ENCODE results near the gene MBNL1. TPM values are rescaled to one million over a fixed set of nuclear protein-coding genes. Genes with fewer than 3 reads are reported as not detected.

The MBNL1 gene
- total and polyA plus RNA-seq, 2 donors (not counting 3 experiments of a cell fraction or from before 2014, with no cell fraction given) = 179 to 362 TPM

DNA sequence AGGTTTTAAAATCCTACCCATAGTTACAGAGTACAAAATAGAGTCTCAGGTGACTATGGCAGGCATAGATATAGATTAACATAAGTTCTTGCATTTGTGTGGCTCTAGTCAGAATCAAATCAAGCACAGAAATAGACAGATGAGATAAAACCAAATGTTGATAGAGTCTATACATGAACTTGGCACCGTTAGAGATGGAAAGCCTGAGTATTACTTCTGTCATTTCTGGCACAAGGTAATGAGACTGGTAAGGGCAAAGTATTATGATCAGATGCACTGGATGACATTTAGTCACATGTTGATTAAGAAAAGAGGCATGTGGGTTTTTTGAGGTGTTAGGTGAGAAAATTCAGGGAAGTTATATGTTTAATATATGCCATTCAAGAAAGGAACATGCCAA, 219.7 kb downstream of the MBNL1 start:
- Histone ChIP-seq H3K9me1 (replicated peaks; ENCODE audit: control insufficient read depth, extremely low read depth, insufficient read depth, low read length) (no peaks in the 10 kb centered on the region), H3K4me2 (ENCODE audit: insufficient read depth, low read length) (no peak overlapping the region), H3K36me3 (ENCODE audit: control insufficient read depth in 2 of 2, extremely low read depth in 1 of 2, insufficient read depth in 2 of 2, low read length in 2 of 2) (no peaks in the 10 kb centered on the region), H3K27ac (ENCODE audit: insufficient read depth, low read depth, low read length) (no peak overlapping the region), H3K4me1 (ENCODE audit: control insufficient read depth, extremely low read depth, insufficient read depth, low read length) (no peaks in the 10 kb centered on the region), H3K79me2 (ENCODE audit: control insufficient read depth, insufficient read depth, low read length) (no peaks in the 10 kb centered on the region), H3K9ac (replicated peaks; ENCODE audit: extremely low read depth, insufficient read depth, low read length) (no peak overlapping the region), H3K4me3 (replicated peaks in 1 of 3; ENCODE audit: insufficient read depth in 1 of 3, low read depth in 1 of 3, low read length in 3 of 3) (no peak overlapping the region), H3K27me3 (ENCODE audit: control insufficient read depth in 2 of 2, insufficient read depth in 2 of 2, low read length in 2 of 2) (no peaks in the 10 kb centered on the region), H2AFZ (ENCODE audit: low read depth, low read length) (no peak overlapping the region), H3K9me3 (replicated peaks; ENCODE audit: control insufficient read depth, insufficient read depth, low read length) (no peaks in the 10 kb centered on the region), H4K20me1 (replicated peaks; ENCODE audit: control insufficient read depth, extremely low read depth, insufficient read depth, low read length) (no peaks in the 10 kb centered on the region)
- POLR2A ChIA-PET = no interaction called here
- CTCF ChIA-PET = interaction anchor here (0.6 kb wide), 1 partner anchor 86 kb away, joined by 3 read pairs; no protein-coding TSS in a partner anchor
- FAIRE-seq (no peak), DNase-seq (ENCODE audit: low read depth, low spot score) (no peak)
- dilution Hi-C loops (cut with MboI; ENCODE audit: extremely low pct_ligation_motif_present, low sequenced_read_pairs) (no loop called here), intact Hi-C loops (cut with micrococcal nuclease) (no loop called here)
- no TSS peak for BruUV-seq (replicated peaks)
- TF ChIP-seq FOS (IDR thresholded peaks at IDR 0.05; ENCODE audit: borderline replicate concordance, insufficient read depth, low read length) (no peak), GATA2 (IDR thresholded peaks at IDR 0.05; ENCODE audit: insufficient read depth, insufficient read length, low read depth, low read length) (no peak), EZH2 (IDR thresholded peaks at IDR 0.05; ENCODE audit: borderline replicate concordance, low read depth, low read length, severe bottlenecking) (no peak), POLR2A (IDR thresholded peaks at IDR 0.05; ENCODE audit: low read depth, low read length) (no peak), JUN (IDR thresholded peaks at IDR 0.05; ENCODE audit: borderline replicate concordance, insufficient read depth, insufficient read length, low read depth) (no peak), POLR2AphosphoS5 (IDR thresholded peaks at IDR 0.05; ENCODE audit: insufficient read depth, low read depth, low read length) (no peak), MYC (IDR thresholded peaks at IDR 0.05; ENCODE audit: low read depth, low read length) (no peak)
- TF ChIP-seq, protein P1, sequence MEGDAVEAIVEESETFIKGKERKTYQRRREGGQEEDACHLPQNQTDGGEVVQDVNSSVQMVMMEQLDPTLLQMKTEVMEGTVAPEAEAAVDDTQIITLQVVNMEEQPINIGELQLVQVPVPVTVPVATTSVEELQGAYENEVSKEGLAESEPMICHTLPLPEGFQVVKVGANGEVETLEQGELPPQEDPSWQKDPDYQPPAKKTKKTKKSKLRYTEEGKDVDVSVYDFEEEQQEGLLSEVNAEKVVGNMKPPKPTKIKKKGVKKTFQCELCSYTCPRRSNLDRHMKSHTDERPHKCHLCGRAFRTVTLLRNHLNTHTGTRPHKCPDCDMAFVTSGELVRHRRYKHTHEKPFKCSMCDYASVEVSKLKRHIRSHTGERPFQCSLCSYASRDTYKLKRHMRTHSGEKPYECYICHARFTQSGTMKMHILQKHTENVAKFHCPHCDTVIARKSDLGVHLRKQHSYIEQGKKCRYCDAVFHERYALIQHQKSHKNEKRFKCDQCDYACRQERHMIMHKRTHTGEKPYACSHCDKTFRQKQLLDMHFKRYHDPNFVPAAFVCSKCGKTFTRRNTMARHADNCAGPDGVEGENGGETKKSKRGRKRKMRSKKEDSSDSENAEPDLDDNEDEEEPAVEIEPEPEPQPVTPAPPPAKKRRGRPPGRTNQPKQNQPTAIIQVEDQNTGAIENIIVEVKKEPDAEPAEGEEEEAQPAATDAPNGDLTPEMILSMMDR (IDR thresholded peaks at IDR 0.05; ENCODE audit: extremely low read depth in 1 of 2, insufficient read depth in 1 of 2, low read depth in 1 of 2, low read length in 2 of 2) = no peak
- TF ChIP-seq, protein P2, sequence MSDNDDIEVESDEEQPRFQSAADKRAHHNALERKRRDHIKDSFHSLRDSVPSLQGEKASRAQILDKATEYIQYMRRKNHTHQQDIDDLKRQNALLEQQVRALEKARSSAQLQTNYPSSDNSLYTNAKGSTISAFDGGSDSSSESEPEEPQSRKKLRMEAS (IDR thresholded peaks at IDR 0.05; ENCODE audit: insufficient read depth, insufficient read length) = no peak
